DMS53 treated with DMSO at 0.1 percent for 48 hours (cell line): ENCODE data around the gene FLNB.

Experiments
- DNase-seq: peaks from one replicate; lab custom pipeline; 2025; ENCODE audit not compliant: unreplicated experiment; lab: John Stamatoyannopoulos, UW

The FLNB gene

DNA sequence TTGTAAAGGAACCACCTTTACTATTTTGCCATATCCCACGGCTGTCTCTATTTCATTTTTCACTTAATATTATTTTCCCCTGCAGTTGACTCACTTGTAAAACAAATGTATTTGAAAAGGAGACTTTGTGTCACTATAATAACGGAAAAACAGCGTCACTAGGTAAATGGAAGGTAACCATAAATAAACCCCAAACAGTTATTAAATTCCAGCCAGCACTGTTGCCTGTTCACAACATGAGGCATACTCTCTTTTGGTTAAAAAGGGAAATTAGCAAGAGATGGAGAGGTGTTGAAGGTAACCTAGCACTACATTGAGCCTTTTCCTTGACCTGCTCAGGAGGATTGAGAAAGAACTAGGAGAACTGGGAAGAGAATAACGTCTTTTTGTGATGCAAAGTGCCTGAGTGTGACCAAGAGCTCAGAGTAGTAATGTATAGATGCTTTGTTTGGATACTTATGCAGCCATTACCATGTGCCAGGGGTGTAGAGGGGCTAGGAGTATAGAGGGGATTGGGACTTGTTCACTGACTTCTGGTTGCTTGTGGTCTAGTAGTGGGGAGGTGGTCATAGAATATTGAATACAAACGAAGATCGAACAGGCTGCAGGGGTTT is 19.6 kb downstream of the FLNB start:
- DNase-seq: no peak

GRCh38 chr3:58028902-58029301 is 20.7 kb downstream of the FLNB start:
- no peak for DNase-seq

DNA sequence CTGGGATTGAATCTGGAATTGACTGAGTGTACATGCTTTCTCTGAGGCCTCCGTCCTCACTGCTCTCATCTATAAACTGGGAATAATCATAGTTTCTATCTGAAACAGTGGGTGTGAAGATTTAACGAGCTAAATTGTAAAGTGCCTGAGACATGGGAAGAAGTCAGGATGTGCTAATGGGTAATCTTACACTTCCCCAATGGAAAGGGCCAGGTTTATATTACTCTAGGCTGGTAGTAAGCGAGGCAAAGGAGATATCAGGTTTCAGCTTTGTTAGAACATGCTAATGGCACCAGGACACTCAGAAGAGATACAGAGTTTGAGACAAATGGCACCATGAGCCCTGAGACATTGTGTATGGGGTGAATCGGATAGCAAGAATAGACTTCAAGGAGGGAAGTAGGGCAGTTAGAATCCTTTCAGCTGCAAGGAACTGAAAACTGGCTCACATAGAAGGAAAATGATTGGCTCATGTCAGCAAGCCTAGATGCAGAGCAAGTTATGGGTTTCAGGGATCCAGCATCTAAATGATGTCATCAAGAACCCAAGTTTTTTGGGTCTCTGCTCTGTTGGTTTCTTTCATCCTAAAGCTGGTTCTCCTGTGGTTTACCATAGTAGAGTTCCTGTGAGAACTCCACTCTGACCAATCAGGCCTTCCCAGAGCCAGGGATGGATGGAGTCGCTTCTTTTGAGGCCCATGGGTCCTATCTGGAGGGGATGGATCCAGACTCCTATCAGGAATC is 21.8 kb downstream of the FLNB start:
- no peak for DNase-seq

DNA sequence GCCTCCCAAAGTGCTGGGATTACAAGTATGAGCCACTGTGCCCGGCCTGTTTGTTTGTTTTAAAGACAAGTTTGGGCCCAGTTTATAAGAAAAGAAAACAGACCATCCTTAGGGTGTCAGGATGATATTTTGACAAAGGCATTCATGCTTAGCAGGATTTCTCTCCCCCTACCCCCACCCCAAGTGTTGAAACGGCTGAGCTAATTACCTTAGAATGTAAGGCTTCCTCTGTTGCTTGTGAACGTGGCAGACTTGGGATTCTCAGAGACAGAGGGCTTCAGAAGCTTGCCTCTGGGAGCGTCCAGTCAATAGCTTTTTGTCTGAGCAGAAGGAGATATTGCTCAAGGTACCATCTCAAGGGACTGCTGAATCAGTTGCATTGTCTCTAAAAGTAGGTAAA is 24.0 kb downstream of the FLNB start:
- no peak for DNase-seq

GRCh38 chr3:58034738-58035523 is 26.7 kb downstream of the FLNB start:
- DNase-seq: no peak

- DNase-seq: no peak
These were observed 27.5 kb downstream of the FLNB start for GRCh38 chr3:58035524-58036255.

GRCh38 chr3:58036293-58037032 is 28.2 kb downstream of the FLNB start:
- DNase-seq: no peak

GRCh38 chr3:58037141-58037910 is 29.1 kb downstream of the FLNB start:
- no peak for DNase-seq

- no peak for DNase-seq
These were observed 30.6 kb downstream of the FLNB start for GRCh38 chr3:58038675-58039292.

DNA sequence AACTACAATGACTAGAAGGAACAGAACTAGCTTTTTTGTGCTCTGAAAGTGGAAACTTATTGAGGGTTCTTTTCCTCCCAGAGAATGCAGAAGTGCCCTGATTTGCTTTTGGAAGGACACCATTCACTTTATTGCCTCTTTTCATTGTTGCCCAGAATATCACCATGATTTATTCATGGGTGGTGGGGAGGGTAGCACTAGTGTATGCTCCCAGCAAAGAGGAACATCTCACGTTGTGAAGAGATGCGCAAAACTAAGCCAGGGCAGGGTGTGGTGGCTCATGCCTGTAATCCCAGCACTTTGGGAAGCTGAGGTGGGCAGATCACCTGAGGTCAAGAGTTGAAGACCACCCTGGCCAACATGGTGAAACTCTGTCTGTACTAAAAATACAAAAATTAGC is 31.4 kb downstream of the FLNB start:
- DNase-seq: no peak

DNA sequence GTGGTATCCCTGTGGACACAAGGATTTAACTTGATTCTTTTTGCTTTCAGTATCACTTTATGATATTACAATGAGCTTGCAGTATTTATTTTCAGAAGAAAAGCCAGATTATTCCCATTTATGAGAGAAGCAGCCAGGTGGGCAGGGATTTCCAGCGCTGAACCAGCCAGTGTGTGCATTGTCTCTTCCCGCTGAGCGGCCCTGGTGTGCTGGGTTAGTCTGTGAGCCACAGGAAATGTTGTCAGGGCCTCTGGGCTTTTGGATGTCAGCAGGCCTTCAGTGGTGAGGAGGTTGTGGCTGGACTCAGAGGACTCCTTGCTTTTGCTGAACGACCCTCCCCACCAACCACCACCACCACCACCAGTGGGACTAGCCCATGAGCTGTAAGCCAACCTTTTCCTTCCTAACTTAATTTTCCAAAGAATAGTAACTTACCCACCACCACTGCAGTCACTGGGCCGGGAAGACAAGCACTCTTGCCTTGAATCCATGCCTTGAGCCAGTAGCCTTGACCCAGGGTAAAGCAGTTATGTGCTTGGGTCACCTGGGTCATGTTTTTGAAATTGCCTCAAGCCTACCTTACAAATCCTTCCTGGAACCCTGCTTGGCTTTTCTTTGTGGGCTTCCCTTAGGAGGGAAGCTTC is 33.1 kb downstream of the FLNB start:
- no peak for DNase-seq

DNA sequence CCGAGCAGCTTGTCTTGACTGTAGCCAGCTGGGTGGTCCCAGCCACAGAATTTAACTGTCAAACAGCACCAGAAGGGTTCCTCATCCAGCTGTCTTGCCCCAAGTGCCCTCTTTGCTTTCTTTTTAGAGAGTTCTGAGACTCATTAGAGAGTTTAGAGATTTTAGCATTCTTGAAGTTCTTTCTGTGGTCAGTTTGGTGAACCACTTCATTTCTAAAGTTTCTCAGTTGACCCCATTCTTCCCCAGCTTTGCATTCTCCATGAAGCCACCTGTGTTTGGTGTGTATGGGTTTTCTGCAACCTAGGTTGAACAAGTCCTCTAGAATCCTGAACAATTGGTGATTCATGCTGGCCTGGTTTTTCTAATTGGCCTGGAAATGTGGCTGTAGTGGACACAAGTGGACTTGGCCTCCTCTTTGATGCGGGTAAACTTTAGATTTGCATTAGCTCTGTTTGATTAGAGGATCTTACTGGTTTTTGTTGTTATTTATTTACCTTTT is 33.7 kb downstream of the FLNB start:
- DNase-seq: no peak

- no peak for DNase-seq
These were observed 34.9 kb downstream of the FLNB start for GRCh38 chr3:58042947-58043707.

DNA sequence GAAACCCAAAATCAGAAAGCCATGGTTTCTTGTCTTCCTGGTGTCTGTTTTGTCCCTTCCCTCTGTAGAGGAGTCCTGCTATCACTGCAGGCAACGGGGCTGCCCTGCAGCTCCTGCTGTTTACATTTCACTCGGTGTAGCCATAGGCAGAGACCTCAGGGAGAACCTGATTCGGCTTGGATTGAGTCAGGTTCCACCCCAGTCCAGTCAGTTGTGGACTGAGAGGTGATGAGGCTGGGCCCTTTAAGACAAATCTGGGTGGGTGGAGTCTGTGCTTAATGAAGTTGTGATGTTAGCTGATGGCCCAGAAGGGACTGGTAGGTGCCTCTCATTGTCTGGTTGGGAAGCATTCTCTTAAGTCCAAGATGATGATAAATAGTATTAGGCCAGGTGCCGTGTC is 35.7 kb downstream of the FLNB start:
- no peak for DNase-seq

GRCh38 chr3:58044691-58045483 is 36.7 kb downstream of the FLNB start:
- no peak for DNase-seq

DNA sequence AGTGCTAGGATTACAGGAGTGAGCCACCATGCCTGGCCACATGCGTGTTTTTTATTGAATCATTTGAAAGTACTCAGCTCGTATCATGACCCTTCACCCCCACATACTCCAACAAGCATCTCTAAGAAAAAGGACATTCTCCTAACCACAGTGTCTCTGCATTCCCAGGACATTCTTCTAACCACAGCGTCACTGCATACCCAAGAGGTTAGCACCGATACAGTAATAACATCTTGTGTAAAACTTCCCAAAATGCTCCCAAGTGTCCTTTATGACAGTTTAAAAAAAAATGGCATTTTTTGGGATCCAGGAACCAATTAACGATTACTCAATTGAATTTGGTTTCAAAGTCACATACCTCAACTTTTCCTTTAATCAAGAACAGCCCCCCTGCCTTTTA is 39.6 kb downstream of the FLNB start:
- DNase-seq: no peak

- no peak for DNase-seq
These were observed 40.1 kb downstream of the FLNB start for GRCh38 chr3:58048301-58048700.
